Gastrocnemius medialis (tissue), 4 donors: ENCODE results near the gene LAMA1.

ENCODE experiments used
- CTCF ChIP-seq, 5 experiments: fragments of 450-650 bp in 3 of 5; fragments of 200-600 bp in 2 of 5; sonication (generic) in 2 of 5; IDR thresholded peaks in 4 of 5; conservative IDR thresholded peaks in 1 of 5; 1 replicate in 4 of 5; 2 replicates in 1 of 5; pipeline ENCODE4 v1.5.1; 2016 to 2019; ENCODE audit warnings: antibody characterized with exemption in 5 of 5, mild to moderate bottlenecking in 3 of 5, moderate library complexity in 3 of 5
- POLR2A ChIP-seq, 2 donors: fragments of 450-650 bp; IDR thresholded peaks; one replicate each; pipeline ENCODE4 v1.6.1; 2017; ENCODE audit warnings: antibody characterized with exemption in 2 of 2, mild to moderate bottlenecking in 2 of 2, moderate library complexity in 2 of 2

DNA sequence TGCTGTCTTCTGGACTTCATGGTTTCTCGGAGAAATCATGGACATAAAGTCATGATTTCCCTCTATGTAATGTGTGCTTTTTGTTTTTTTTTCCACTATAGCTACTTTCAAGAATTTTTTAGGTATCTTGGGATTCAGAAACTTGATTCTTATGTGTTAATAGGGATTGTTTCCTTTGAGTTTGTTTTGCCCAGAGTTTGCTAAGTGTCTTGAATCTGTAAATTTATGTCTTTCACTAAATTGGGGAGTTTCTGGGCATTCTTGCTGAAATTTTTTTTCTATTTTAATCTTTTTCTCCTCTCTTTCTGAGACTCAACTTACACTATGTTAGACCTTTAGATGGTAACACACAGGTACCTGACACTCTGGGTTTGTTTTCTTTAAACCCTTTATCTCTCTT lies 182.7 kb downstream of the LAMA1 start:
- TF ChIP-seq CTCF (IDR thresholded peaks at IDR 0.05 in 4 of 5, conservative IDR thresholded peaks at IDR 0.05 in 1 of 5) (no peak), POLR2A (IDR thresholded peaks at IDR 0.05) (no peak)
